Germinal center (tissue), 1 donor: Measurements from ENCODE around the gene PRKCZ.

Experiments
- DNase-seq: peaks from one replicate; pipeline ENCODE4 v3.0.0; 2012; ENCODE audit warnings: mixed read lengths, low spot score

Gene PRKCZ

DNA sequence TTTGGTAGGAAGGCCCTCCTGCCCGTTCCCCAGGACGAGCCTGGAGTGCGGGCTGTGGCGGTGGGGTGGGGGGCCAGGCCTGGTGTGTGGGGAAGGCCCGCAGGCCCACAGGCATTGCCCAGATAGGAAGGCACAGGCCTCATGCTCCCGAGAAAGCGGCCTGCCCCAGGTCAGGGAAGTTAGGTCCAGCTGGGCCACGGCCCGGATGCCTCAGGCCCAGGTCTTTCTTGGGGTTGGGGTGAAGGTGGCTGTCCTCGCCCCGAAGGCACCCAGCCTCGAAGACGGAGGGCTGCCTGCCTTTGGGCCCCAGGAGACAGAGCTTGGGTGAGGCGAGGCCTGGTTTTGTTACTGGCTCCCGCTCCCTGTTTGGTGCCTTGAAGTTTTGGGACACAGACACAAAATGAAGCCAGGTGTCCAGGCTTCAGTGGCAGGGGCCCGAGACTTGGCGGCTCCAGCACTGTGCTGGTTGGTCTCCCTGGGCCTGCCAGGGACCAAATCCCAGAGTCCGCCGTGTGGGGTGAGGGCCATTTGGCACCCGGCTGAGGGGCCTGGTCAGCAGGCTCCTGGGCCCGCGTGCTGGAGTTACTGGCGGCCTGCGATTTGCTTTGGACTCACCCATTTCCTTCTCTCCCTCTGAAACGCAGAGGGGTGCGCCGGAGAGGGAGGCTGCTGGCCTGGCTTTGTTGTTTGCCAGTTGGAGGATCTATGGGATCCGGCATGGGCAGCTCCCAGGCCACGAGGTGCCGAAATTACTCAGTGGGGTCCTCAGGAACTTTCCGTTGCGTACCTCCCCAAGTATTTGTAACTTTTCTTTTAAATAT, 179.9 kb downstream of the PRKCZ start:
- no peak for DNase-seq

DNA sequence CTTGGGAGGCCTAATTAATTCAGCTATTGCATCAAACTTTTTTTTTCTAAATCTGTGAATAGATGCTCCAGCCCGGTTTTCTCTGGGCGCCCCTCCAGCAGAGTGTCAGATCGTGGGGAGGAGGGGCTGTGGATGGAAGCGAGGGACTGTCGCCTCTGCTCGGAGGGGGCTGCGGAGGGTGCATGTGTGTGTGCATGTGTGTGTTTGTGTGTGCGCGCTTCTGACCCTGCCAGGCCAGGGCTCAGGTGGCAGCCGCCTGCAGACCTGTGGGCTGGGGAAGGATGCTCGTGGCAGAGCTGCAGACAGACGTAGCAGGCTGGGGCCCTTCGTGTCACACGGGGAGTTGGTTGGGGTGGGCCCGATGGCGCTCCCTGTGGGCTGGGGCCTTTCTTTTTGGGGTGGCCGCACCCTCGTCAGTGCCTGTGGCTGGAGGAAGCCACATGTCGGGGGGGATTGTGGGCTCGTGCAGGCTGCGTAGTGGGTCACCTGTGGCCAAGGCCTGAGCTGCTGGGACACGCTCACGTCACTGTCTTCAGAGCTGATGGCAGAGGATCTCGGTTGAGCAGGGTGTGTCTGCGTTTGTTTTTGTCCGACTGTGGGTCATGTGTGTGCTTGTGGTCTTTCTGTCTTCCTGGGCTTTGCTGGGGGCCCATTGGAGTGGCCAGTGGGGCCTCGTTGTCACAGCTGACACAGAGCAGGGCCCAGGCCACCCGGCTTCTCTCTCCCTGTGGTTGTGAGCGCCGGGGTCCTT, 180.7 kb downstream of the PRKCZ start:
- no peak for DNase-seq

GRCh38 chr1:2231532-2232254, 181.5 kb downstream of the PRKCZ start:
- DNase-seq = no peak

DNA sequence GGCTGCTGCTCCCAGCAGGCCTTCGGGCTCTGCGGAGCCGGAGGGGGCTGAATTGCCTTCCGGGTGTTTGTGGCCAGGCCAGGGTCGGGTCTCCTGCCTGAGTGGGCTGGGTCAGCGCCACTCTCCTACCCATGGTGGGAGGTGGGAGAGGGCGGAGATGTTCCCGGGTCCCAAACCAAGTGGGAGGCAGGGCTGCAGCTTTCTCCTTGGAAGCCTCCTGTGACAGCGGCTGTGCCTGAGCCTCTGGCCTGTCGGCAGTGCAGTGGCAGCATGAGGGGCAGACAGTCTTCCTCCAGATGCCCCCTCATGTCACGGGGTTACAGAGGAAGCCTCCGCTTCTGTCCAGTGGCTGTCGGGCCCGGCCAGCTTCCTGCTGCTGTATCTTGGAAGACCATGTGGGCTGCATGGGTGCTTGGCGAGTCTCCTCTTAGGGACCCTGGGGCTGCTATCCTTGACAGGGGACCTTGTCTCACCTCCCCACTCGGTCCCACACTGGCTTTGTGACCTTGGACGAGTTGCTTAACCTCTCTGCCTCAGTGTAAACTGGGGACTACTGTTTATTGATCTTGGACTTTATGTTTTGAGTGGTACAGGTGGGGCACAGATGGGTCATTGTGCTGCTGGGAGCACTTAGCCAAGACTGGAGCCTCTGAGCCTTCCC, 182.2 kb downstream of the PRKCZ start:
- no peak for DNase-seq

DNA sequence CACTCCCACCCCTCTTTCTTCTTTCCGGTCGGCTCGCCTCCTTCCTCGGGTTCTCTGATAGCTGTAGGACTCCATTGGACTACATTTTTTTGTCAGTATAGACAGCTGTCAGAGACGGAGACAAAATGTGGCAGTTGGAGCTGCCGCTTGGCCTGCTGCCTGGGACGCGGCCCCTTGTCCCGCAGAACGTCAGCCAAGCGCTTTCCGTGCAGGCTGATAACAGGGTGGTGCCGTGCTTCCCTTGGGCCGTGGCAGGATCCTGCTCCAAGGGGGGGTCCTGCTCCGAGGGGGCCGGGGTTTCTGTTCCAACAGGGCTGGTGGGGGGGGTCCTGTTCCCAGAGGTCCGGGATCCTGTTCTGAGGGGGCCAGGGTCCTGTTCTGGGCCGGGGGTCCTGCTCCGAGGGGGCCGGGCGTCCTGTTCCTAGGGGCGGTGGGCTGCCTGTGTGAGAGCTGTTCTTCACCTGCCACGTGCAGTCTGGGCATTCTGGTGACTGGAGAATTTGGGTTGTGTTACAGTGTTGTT, 182.8 kb downstream of the PRKCZ start:
- DNase-seq = no peak

GRCh38 chr1:2233468-2233867, 183.3 kb downstream of the PRKCZ start:
- no peak for DNase-seq

DNA sequence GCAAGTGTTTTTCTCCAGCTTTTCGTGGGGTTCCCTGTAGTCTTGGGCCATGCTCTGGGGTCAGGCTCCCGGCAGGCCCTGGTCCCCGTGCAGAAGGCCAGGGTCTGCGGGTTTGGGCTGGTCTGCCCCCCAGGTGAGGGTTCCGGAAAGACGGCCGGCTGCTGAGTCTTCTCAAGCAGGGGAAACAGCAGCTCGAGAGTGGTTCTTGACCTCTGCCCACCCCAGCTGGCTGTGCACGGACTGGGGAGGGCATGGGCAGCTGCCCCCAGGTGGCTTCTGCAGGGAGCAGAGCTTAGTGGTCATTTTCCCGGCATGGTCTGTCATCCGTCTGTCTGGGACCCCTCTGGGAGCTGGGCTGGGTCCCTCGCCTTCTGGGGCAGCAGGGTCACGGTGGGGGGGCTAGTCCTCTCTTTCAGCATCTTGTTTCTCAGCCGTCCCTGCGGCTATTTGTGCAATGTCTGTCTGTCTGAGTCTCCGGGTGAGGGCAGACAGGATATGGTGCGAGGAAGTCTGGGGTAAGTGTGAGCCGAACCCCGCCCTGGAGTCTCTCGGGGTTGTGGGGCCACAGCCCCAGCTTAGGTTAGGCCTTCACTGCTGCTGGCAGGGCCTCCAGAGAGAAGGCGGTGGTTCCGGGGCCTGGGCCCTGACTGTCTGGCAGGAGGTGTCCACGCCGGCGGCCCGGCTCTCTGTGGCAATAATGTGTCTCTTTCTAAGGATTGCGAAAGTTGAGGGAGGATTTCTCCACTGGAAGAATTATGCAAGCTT, 184.0 kb downstream of the PRKCZ start:
- DNase-seq = no peak

GRCh38 chr1:2234762-2235113, 184.5 kb downstream of the PRKCZ start:
- no peak for DNase-seq
